Erythroblast (primary cell): Measurements from ENCODE around the gene HP1BP3.

ENCODE experiments used
- GATA1 ChIP-seq: IDR thresholded peaks from 2 replicates; pipeline ENCODE4 v1.6.1; 2011; ENCODE audit warnings: low read depth, mild to moderate bottlenecking, control low read depth, low read length, moderate library complexity
- POLR2A ChIP-seq: IDR thresholded peaks from 2 replicates; pipeline ENCODE4 v1.6.1; 2011; ENCODE audit warnings: mild to moderate bottlenecking, low read length

- TF ChIP-seq POLR2A (no peak), GATA1 (no peak)
These were observed 47.9 kb downstream of the HP1BP3 start for GRCh38 chr1:20739225-20739624.
